Mesendoderm (in vitro differentiated cells): ENCODE measurements around the gene CUX1.
"Not testable (repeated sequence)": the region's sequence is repeated elsewhere in the genome, so short reads cannot be mapped to it uniquely, and the experiment has no call there.

Experiments used
- DNase-seq: peaks from one replicate; pipeline ENCODE4 v3.0.0; 2013
- H2AK5ac ChIP-seq: 2 replicates; pipeline ENCODE4 v1.6.1; 2013; ENCODE audit warnings: low read length, inconsistent platforms
- H2BK120ac ChIP-seq: 2 replicates; pipeline ENCODE4 v1.6.1; 2013; ENCODE audit warnings: low read depth, mild to moderate bottlenecking, low read length, moderate library complexity, mixed read lengths
- H2BK15ac ChIP-seq: replicated peaks from 2 replicates; pipeline ENCODE4 v1.6.1; 2013; ENCODE audit warnings: low read depth, mild to moderate bottlenecking, moderate library complexity
- H2BK5ac ChIP-seq: 2 replicates; pipeline ENCODE4 v1.6.1; 2013; ENCODE audit warnings: low read length, inconsistent platforms
- H3K18ac ChIP-seq: 2 replicates; pipeline ENCODE4 v1.6.1; 2013; ENCODE audit warnings: mild to moderate bottlenecking, low read length, mixed read lengths
- H3K23ac ChIP-seq: one replicate; pipeline ENCODE4 v1.6.1; 2013; ENCODE audit warnings: low read length
- H3K27ac ChIP-seq: 2 replicates; pipeline ENCODE4 v1.5.1; 2013; ENCODE audit warnings: low read depth, mild to moderate bottlenecking, inconsistent platforms, low read length, moderate library complexity
- H3K27me3 ChIP-seq: 2 replicates; pipeline ENCODE4 v1.6.1; 2013; ENCODE audit warnings: low read length, control low read depth, mild to moderate bottlenecking, inconsistent platforms; ENCODE audit not compliant: insufficient read depth, poor library complexity
- H3K36me3 ChIP-seq: 2 replicates; pipeline ENCODE4 v1.6.1; 2013; ENCODE audit warnings: low read length, inconsistent platforms; ENCODE audit not compliant: control insufficient read depth, insufficient read depth
- H3K4ac ChIP-seq: one replicate; pipeline ENCODE4 v1.6.1; 2013; ENCODE audit warnings: low read depth, mild to moderate bottlenecking, low read length, moderate library complexity
- H3K4me1 ChIP-seq: 2 replicates; pipeline ENCODE4 v1.6.1; 2013; ENCODE audit warnings: low read depth, low read length, inconsistent platforms; ENCODE audit not compliant: control insufficient read depth
- H3K4me2 ChIP-seq: 2 replicates; pipeline ENCODE4 v1.6.1; 2013; ENCODE audit warnings: low read length
- H3K4me3 ChIP-seq: 2 replicates; pipeline ENCODE4 v1.5.1; 2013; ENCODE audit warnings: mild to moderate bottlenecking, low read length
- H3K56ac ChIP-seq: one replicate; pipeline ENCODE4 v1.6.1; 2013; ENCODE audit warnings: low read length
- H3K79me1 ChIP-seq: 2 replicates; pipeline ENCODE4 v1.6.1; 2013; ENCODE audit warnings: low read length, inconsistent platforms
- H3K79me2 ChIP-seq: 2 replicates; pipeline ENCODE4 v1.6.1; 2013; ENCODE audit warnings: mild to moderate bottlenecking, low read length; ENCODE audit not compliant: control insufficient read depth, insufficient read depth
- H3K9ac ChIP-seq: 2 replicates; pipeline ENCODE4 v1.6.1; 2013; ENCODE audit warnings: low read length, inconsistent platforms
- H4K5ac ChIP-seq: one replicate; pipeline ENCODE4 v1.6.1; 2013; ENCODE audit warnings: low read length
- H4K8ac ChIP-seq: one replicate; pipeline ENCODE4 v1.6.1; 2013; ENCODE audit warnings: low read depth, mild to moderate bottlenecking, control low read depth, low read length, moderate library complexity
- WGBS: extraction: QIAGEN DNeasy Blood & Tissue Kit; methylation state at CpG from one replicate; pipeline ENCODE4 v1.1.7; 2013; ENCODE audit warnings: low lambda C conversion rate, missing lambda C conversion rate; ENCODE audit not compliant: insufficient coverage; ENCODE audit errors: extremely low coverage; 5-methylcytosine and 5-hydroxymethylcytosine counted together

The CUX1 gene

GRCh38 chr7:101829374-101829773 is 11.9 kb downstream of the CUX1 start:
- peaks cover 98% of the 10 kb centered on the region for H3K79me2 ChIP-seq
- WGBS = no CpG with 5 or more reads among the region's 14 CpGs
- no peak overlapping the region for H3K4ac ChIP-seq
- no peak overlapping the region for H2BK15ac ChIP-seq
- no peak overlapping the region for H3K27ac ChIP-seq
- H3K27me3 ChIP-seq = no peaks in the 10 kb centered on the region
- no peak overlapping the region for H4K5ac ChIP-seq
- H3K56ac ChIP-seq = no peak overlapping the region
- no peak overlapping the region for H2AK5ac ChIP-seq
- no peak overlapping the region for H3K4me3 ChIP-seq
- no peak overlapping the region for H2BK120ac ChIP-seq
- H3K4me1 ChIP-seq = peaks cover 2% of the 10 kb centered on the region
- DNase-seq = no peak
- H3K18ac ChIP-seq = no peak overlapping the region
- no peak overlapping the region for H4K8ac ChIP-seq
- H3K36me3 ChIP-seq = no peaks in the 10 kb centered on the region
- H3K4me2 ChIP-seq = no peak overlapping the region
- peaks cover 1% of the 10 kb centered on the region for H3K79me1 ChIP-seq
- no peak overlapping the region for H2BK5ac ChIP-seq
- H3K9ac ChIP-seq = no peak overlapping the region
- no peak overlapping the region for H3K23ac ChIP-seq

DNA sequence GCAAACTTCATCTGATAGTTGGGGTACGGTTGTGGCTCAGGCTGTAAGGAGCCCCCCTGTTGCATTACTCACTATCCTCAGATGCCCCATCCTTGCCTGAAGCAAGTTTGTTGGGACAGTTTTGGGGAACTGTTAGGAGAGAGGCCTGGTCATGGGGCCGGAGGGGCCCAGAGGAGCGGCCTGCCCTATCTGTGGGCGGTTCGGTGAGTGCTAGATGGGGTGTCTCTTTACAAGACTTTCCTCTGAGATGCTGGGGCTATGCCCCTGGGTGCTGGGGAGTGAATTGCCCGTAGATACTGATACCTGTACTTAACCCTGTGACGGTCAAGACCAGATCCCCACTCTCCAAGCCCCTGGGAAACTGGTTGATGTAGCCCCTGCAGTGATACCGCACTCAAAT is 12.4 kb downstream of the CUX1 start:
- no peak overlapping the region for H2BK5ac ChIP-seq
- H3K9ac ChIP-seq = no peak overlapping the region
- H2BK120ac ChIP-seq = no peak overlapping the region
- no peak overlapping the region for H3K27ac ChIP-seq
- H4K5ac ChIP-seq = no peak overlapping the region
- no peak for DNase-seq
- no peak overlapping the region for H3K4me3 ChIP-seq
- H3K27me3 ChIP-seq = no peaks in the 10 kb centered on the region
- peaks cover 97% of the 10 kb centered on the region for H3K79me2 ChIP-seq
- H2BK15ac ChIP-seq = no peak overlapping the region
- H3K4me2 ChIP-seq = no peak overlapping the region
- no peak overlapping the region for H3K4ac ChIP-seq
- H4K8ac ChIP-seq = no peak overlapping the region
- H3K23ac ChIP-seq = no peak overlapping the region
- no peak overlapping the region for H3K56ac ChIP-seq
- peaks cover 1% of the 10 kb centered on the region for H3K4me1 ChIP-seq
- H2AK5ac ChIP-seq = no peak overlapping the region
- WGBS = no CpG with 5 or more reads among the region's 8 CpGs
- peaks cover 1% of the 10 kb centered on the region for H3K79me1 ChIP-seq
- no peak overlapping the region for H3K18ac ChIP-seq
- no peaks in the 10 kb centered on the region for H3K36me3 ChIP-seq

DNA sequence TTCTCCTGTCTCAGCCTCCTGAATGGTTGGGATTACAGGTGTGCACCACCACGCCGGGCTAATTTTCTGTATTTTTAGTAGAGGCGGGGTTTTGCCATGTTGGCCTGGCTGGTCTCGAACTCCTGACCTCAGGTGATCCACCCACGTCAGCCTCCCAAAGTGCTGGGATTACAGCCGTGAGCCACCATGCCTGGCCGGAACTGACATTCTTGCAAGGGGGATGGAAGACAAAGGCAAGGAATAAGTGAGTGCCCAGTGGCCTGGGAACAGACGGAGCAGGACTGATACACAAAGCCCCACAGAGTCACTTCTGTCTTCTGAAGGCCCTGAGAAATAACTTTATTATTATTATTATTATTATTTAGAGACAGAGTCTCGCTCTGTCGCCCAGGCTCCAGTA is 14.0 kb downstream of the CUX1 start:
- not testable (repeated sequence) for H3K56ac ChIP-seq, H2BK5ac ChIP-seq, H3K27me3 ChIP-seq, DNase-seq, H3K79me1 ChIP-seq, H3K4me2 ChIP-seq, H3K18ac ChIP-seq, H3K4me1 ChIP-seq, H2BK120ac ChIP-seq, H3K9ac ChIP-seq, H3K27ac ChIP-seq, H4K5ac ChIP-seq, H3K4ac ChIP-seq, H2AK5ac ChIP-seq, H2BK15ac ChIP-seq, H3K23ac ChIP-seq, H3K4me3 ChIP-seq, H3K36me3 ChIP-seq, H4K8ac ChIP-seq
- H3K79me2 ChIP-seq = peaks cover 97% of the 10 kb centered on the region
- no CpG with 5 or more reads among the region's 10 CpGs for WGBS

GRCh38 chr7:101832205-101832631 is 14.8 kb downstream of the CUX1 start:
- Histone ChIP-seq H2AK5ac (no peak overlapping the region), H3K18ac (no peak overlapping the region), H3K4me3 (no peak overlapping the region), H3K4me1 (no peaks in the 10 kb centered on the region), H3K56ac (no peak overlapping the region), H2BK15ac (no peak overlapping the region), H2BK120ac (no peak overlapping the region), H3K27me3 (no peaks in the 10 kb centered on the region), H3K36me3 (no peaks in the 10 kb centered on the region), H3K27ac (no peak overlapping the region), H2BK5ac (no peak overlapping the region), H3K4me2 (no peak overlapping the region), H4K8ac (no peak overlapping the region), H3K23ac (no peak overlapping the region), H3K4ac (no peak overlapping the region), H3K9ac (no peak overlapping the region), H4K5ac (no peak overlapping the region), H3K79me1 (peaks cover 7% of the 10 kb centered on the region), H3K79me2 (peaks cover 97% of the 10 kb centered on the region)
- whole genome bisulfite sequencing = no CpG with 5 or more reads among the region's 14 CpGs
- no peak for DNase-seq

- Histone ChIP-seq H3K4me1 (no peaks in the 10 kb centered on the region), H3K36me3 (no peaks in the 10 kb centered on the region), H2BK5ac (no peak overlapping the region), H3K23ac (no peak overlapping the region), H3K56ac (no peak overlapping the region), H4K8ac (no peak overlapping the region), H3K27ac (no peak overlapping the region), H3K4me3 (no peak overlapping the region), H3K18ac (no peak overlapping the region), H2AK5ac (no peak overlapping the region), H2BK15ac (no peak overlapping the region), H3K4me2 (no peak overlapping the region), H3K79me2 (peaks cover 97% of the 10 kb centered on the region), H3K4ac (no peak overlapping the region), H3K79me1 (peaks cover 7% of the 10 kb centered on the region), H4K5ac (no peak overlapping the region), H2BK120ac (no peak overlapping the region), H3K27me3 (no peaks in the 10 kb centered on the region), H3K9ac (no peak overlapping the region)
- no CpG with 5 or more reads among the region's 14 CpGs for WGBS
- no peak for DNase-seq
Observed at GRCh38 chr7:101832685-101833375, 15.4 kb downstream of the CUX1 start.

DNA sequence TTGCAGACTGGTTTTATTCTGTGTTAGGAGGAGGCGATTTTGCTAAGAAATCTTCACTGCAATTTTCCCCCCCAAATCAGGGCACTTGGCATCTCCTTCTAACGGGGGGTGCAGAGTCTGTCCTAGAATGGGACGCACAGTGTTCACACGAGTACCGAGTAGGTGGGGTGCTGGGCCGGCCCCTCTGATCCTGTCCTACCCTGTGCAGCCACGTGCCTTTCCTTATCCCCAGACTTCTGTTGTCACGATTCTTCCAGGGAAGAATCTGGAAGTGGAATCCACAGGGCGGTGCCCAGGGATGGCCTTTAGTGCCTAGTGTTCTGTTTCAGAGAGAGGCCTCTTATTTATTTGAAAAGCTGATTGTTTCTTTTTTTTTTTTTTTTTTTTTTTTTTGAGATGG is 16.4 kb downstream of the CUX1 start:
- no peak overlapping the region for H4K5ac ChIP-seq
- H3K4me2 ChIP-seq = no peak overlapping the region
- peaks cover 97% of the 10 kb centered on the region for H3K79me2 ChIP-seq
- H3K27me3 ChIP-seq = no peaks in the 10 kb centered on the region
- H3K18ac ChIP-seq = no peak overlapping the region
- peaks cover 7% of the 10 kb centered on the region for H3K79me1 ChIP-seq
- no peak overlapping the region for H3K27ac ChIP-seq
- H3K4ac ChIP-seq = no peak overlapping the region
- H3K9ac ChIP-seq = no peak overlapping the region
- no peaks in the 10 kb centered on the region for H3K36me3 ChIP-seq
- no peak overlapping the region for H3K56ac ChIP-seq
- no peak overlapping the region for H2BK5ac ChIP-seq
- H3K4me3 ChIP-seq = no peak overlapping the region
- no CpG with 5 or more reads among the region's 9 CpGs for WGBS
- H2BK120ac ChIP-seq = no peak overlapping the region
- no peak overlapping the region for H2BK15ac ChIP-seq
- no peaks in the 10 kb centered on the region for H3K4me1 ChIP-seq
- no peak overlapping the region for H2AK5ac ChIP-seq
- H4K8ac ChIP-seq = no peak overlapping the region
- no peak overlapping the region for H3K23ac ChIP-seq
- no peak for DNase-seq
